ENCODE data around the gene SYP.

SYP gene

DNA sequence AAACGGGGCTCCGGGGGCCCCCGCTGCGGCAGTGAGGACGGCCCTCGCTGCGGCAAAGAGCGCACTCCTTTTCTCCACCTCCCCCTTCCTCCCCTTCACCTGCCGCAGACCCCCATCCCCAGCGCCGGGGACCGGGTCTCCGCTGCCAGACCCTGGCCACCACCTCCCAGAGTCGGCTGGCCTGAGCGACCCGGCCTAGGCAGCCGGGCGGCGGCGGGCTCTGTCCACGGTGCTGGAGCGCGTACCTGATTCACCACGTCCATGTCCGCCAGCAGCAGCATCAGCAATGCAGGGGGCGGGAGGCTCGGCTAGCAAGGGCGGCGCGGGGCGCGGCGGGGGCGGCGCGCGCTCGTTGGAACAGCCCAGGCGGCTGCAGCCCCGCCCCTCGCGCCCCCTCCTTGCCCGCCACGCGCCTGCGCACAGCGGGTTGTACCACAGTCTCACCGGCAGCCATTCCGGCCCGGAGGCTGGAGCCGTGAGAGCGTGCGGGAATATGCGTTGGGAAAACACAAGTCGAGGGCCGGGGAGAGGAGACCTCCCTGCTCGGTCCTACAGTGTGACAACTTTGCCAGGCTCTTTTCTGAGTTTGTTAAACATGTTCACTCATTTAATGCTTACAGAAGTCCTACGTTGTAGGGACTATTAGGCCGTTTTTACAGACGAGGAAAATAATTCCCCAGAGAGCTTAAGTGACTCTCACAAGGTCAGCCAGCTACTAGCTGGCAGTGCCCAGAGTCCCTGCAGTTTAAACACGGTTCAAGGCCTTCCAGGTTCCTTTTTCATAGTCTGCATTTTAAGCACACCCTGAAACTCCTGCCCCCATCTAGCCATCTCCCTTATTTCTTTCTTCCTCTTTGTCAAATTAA is at the start of gene SYP:
SYP (minus strand) TSS at position 288 of the 866 bp plus-strand sequence; CDS start at position 281, 7 bp downstream.
- peaks cover 37% of the 10 kb centered on the region for H3K36me3 ChIP-seq
- peak within 1 kb of the TSS; percentile 64 for H3K4me3 ChIP-seq (ENCODE audit: low read depth, low read length)
- peak; percentile 83 for DNase-seq
- H3K9me3 ChIP-seq (ENCODE audit: severe bottlenecking): no peaks in the 10 kb centered on the region
- peak within 1 kb of the TSS; percentile 95 for H3K27ac ChIP-seq
- no peaks in the 10 kb centered on the region for H3K27me3 ChIP-seq (ENCODE audit: insufficient read depth, low read depth, severe bottlenecking)
- TF ChIP-seq, protein P1, sequence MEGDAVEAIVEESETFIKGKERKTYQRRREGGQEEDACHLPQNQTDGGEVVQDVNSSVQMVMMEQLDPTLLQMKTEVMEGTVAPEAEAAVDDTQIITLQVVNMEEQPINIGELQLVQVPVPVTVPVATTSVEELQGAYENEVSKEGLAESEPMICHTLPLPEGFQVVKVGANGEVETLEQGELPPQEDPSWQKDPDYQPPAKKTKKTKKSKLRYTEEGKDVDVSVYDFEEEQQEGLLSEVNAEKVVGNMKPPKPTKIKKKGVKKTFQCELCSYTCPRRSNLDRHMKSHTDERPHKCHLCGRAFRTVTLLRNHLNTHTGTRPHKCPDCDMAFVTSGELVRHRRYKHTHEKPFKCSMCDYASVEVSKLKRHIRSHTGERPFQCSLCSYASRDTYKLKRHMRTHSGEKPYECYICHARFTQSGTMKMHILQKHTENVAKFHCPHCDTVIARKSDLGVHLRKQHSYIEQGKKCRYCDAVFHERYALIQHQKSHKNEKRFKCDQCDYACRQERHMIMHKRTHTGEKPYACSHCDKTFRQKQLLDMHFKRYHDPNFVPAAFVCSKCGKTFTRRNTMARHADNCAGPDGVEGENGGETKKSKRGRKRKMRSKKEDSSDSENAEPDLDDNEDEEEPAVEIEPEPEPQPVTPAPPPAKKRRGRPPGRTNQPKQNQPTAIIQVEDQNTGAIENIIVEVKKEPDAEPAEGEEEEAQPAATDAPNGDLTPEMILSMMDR (IDR thresholded peaks at IDR 0.05; ENCODE audit: low read depth, low read length): no peak

DNA sequence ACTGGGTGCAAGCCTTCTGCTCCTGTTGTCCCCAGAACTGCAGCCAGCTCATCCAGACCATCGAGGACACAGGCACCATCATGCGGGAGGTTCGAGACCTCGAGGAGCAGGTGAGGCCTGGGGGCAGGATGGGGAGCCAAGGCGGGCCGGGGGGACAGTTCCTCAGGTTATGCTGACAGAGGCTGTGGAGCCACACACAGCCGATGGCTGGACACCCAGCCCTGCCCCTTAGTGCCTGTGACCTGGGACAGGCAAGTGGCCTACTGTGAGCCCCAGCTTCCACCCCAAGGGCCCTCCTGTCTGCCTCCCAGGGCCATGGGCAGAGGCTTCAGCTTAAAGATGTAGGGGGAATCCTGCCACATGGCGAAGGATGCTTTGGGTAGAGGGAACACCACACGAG is 49.6 kb upstream of the SYP start:
- TF ChIP-seq, protein P1 (IDR thresholded peaks at IDR 0.05; ENCODE audit: low read depth, low read length): no peak
- H3K27ac ChIP-seq: no peak overlapping the region
- H3K36me3 ChIP-seq: no peaks in the 10 kb centered on the region; the same call in 1 of the 2 replicates
- H3K27me3 ChIP-seq (ENCODE audit: insufficient read depth, low read depth, severe bottlenecking): peaks cover 9% of the 10 kb centered on the region
- no peak overlapping the region for H3K4me3 ChIP-seq (ENCODE audit: low read depth, low read length)
- H3K9me3 ChIP-seq (ENCODE audit: severe bottlenecking): no peaks in the 10 kb centered on the region
- DNase-seq: no peak

DNA sequence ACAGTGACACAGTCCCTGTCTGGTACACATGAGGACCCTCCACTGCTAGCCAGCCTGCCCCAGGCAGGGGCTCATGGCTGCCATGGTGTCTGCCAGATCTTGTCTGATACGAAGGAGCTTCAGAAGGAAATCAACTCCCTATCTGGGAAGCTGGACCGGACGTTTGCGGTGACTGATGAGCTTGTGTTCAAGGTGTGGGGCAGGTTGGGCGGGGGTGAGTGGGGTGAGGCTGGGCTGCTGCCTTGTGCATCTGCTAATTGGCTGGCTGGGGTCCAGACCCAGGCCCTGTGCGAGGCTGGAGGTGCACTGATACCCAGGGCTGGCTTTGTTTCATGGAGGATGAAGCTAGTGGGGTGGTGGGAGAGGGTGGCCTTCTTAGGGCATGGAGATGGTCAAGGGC is 49.1 kb upstream of the SYP start:
- no peak overlapping the region for H3K27ac ChIP-seq
- TF ChIP-seq, protein P1 (IDR thresholded peaks at IDR 0.05; ENCODE audit: low read depth, low read length): no peak
- H3K4me3 ChIP-seq (ENCODE audit: low read depth, low read length): no peak overlapping the region
- H3K36me3 ChIP-seq: no peaks in the 10 kb centered on the region; the same call in 1 of the 2 replicates
- DNase-seq: no peak
- peaks cover 9% of the 10 kb centered on the region for H3K27me3 ChIP-seq (ENCODE audit: insufficient read depth, low read depth, severe bottlenecking)
- no peaks in the 10 kb centered on the region for H3K9me3 ChIP-seq (ENCODE audit: severe bottlenecking)

DNA sequence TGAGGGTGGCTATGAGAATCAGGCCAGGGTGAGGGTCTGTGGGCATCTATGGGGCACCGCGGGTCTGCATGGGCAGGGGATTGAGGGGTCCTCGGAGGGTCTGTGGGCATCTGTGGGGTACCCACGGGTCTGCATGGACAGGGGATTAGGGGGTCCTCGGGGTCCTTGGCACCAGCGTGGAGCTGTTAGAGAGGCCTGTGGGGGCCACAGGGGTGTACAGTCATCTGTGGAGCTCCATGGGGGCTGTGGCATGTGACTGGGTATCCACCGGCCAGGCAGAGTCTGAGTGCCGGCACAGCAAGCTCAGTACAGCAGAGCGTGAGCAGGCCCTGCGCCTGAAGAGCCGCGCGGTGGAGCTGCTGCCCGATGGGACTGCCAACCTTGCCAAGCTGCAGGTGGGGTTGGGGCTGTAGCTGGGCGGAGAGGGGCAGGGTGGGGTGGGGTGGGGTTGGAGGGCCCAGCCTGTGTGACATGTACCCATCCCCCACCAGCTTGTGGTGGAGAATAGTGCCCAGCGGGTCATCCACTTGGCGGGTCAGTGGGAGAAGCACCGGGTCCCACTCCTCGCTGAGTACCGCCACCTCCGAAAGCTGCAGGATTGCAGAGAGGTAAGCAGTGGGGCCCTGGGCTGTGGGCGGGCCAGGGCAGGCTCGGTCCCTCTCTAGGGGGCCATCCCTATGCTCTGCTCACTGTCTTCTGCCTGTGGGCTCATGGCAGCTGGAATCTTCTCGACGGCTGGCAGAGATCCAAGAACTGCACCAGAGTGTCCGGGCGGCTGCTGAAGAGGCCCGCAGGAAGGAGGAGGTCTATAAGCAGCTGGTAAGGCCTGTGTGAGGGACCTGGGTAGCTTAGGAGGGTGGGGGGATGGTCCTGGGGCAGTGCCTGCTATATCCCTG is 48.2 kb upstream of the SYP start:
- no peaks in the 10 kb centered on the region for H3K9me3 ChIP-seq (ENCODE audit: severe bottlenecking)
- TF ChIP-seq, protein P1 (IDR thresholded peaks at IDR 0.05; ENCODE audit: low read depth, low read length): no peak
- no peak for DNase-seq
- no peaks in the 10 kb centered on the region; the same call in 1 of the 2 replicates for H3K36me3 ChIP-seq
- no peak overlapping the region for H3K4me3 ChIP-seq (ENCODE audit: low read depth, low read length)
- H3K27me3 ChIP-seq (ENCODE audit: insufficient read depth, low read depth, severe bottlenecking): peaks cover 9% of the 10 kb centered on the region
- no peak overlapping the region for H3K27ac ChIP-seq

DNA sequence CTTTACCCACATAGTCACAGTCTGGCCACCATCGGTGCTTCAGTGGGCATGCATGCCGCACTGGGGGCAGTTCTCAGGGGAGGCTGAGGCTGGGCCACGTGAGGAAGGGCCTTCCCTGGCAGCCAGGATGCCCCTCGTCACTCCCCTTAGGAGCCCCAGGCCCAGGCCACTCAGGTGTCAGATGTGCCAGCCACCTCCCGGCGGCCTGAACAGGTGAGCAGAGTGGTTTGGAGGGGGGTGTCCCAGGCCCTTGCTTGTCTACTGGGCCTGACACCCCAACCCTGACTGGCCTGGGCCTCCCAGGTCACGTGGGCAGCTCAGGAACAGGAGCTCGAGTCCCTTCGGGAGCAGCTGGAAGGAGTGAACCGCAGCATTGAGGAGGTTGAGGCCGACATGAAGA is 47.4 kb upstream of the SYP start:
- DNase-seq: no peak
- Histone ChIP-seq H3K36me3 (no peaks in the 10 kb centered on the region; the same call in 1 of the 2 replicates), H3K27ac (no peak overlapping the region), H3K9me3 (ENCODE audit: severe bottlenecking) (no peaks in the 10 kb centered on the region), H3K4me3 (ENCODE audit: low read depth, low read length) (no peak overlapping the region), H3K27me3 (ENCODE audit: insufficient read depth, low read depth, severe bottlenecking) (peaks cover 9% of the 10 kb centered on the region)
- TF ChIP-seq, protein P1 (IDR thresholded peaks at IDR 0.05; ENCODE audit: low read depth, low read length): no peak
